DND-41 (cell line): ENCODE data around the gene QRICH1.

Experiments used
- EZH2 ChIP-seq: IDR thresholded peaks from 3 replicates; pipeline ENCODE4 v1.6.1; 2012; ENCODE audit warnings: borderline replicate concordance, low read depth, mild to moderate bottlenecking, moderate library complexity, low read length, inconsistent platforms; ENCODE audit not compliant: severe bottlenecking
- TF ChIP-seq, protein P1 (sequence below): IDR thresholded peaks from 2 replicates; pipeline ENCODE4 v1.5.1; 2012; ENCODE audit warnings: borderline replicate concordance, low read length, moderate library complexity, mild to moderate bottlenecking; ENCODE audit not compliant: poor library complexity, severe bottlenecking; ENCODE audit errors: extremely low read depth

DNA sequence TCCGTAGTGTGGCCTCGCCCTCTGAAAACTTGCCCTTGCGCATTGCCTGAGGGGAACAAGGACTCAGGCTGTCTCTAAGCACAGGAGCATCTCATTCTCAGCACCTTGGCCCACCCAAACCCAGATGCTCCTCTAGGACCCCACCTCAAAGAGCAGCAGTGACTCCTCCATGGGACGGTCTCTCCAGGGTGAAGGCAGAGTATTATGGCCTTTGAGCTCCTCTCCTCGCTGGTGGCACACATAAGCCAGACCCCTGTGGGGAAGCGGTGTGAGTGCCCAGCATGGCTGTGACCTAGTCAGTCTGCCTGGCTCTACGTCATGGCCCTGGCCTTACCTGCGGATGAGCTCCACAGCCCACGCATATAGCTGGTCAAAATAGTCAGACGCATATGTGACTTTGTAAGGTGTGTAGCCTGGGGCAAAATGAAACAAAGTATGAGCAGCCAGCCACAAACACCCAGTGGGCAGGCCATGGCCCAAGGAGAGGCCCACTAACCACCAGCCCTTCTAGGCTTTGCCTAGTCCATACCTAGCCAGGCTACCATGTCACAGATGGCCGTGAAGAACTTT, 6.3 kb upstream of the QRICH1 start:
- TF ChIP-seq, protein P1, sequence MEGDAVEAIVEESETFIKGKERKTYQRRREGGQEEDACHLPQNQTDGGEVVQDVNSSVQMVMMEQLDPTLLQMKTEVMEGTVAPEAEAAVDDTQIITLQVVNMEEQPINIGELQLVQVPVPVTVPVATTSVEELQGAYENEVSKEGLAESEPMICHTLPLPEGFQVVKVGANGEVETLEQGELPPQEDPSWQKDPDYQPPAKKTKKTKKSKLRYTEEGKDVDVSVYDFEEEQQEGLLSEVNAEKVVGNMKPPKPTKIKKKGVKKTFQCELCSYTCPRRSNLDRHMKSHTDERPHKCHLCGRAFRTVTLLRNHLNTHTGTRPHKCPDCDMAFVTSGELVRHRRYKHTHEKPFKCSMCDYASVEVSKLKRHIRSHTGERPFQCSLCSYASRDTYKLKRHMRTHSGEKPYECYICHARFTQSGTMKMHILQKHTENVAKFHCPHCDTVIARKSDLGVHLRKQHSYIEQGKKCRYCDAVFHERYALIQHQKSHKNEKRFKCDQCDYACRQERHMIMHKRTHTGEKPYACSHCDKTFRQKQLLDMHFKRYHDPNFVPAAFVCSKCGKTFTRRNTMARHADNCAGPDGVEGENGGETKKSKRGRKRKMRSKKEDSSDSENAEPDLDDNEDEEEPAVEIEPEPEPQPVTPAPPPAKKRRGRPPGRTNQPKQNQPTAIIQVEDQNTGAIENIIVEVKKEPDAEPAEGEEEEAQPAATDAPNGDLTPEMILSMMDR = no peak
- TF ChIP-seq EZH2 = no peak
